ENCODE results near the gene PREX1. TPM values are rescaled to one million over a fixed set of nuclear protein-coding genes. Genes with fewer than 3 reads are reported as not detected.

Gene PREX1
- total RNA-seq, 1 donor from 2014 or later, result 68.2 TPM

- H3K36me3 Mint-ChIP-seq (ENCODE audit: low read depth), result peaks cover 9% of the 10 kb centered on the region
- no peaks in the 10 kb centered on the region for H3K27me3 Mint-ChIP-seq (ENCODE audit: insufficient read depth)
- no peaks in the 10 kb centered on the region for H3K9me3 Mint-ChIP-seq
- peaks cover 15% of the 10 kb centered on the region for H3K4me1 Mint-ChIP-seq (ENCODE audit: low read depth)
- H3K4me3 Mint-ChIP-seq, result no peak overlapping the region
- intact Hi-C loops (cut with micrococcal nuclease), result loop anchor here (5.0 kb wide), 1 partner anchor 1427 kb away; no protein-coding TSS in a partner anchor
- no peak overlapping the region for H3K27ac Mint-ChIP-seq
- DNase-seq (ENCODE audit: low spot score), result no peak
Observed at GRCh38 chr20:48623906-48624265, 203.9 kb downstream of the PREX1 start.

DNA sequence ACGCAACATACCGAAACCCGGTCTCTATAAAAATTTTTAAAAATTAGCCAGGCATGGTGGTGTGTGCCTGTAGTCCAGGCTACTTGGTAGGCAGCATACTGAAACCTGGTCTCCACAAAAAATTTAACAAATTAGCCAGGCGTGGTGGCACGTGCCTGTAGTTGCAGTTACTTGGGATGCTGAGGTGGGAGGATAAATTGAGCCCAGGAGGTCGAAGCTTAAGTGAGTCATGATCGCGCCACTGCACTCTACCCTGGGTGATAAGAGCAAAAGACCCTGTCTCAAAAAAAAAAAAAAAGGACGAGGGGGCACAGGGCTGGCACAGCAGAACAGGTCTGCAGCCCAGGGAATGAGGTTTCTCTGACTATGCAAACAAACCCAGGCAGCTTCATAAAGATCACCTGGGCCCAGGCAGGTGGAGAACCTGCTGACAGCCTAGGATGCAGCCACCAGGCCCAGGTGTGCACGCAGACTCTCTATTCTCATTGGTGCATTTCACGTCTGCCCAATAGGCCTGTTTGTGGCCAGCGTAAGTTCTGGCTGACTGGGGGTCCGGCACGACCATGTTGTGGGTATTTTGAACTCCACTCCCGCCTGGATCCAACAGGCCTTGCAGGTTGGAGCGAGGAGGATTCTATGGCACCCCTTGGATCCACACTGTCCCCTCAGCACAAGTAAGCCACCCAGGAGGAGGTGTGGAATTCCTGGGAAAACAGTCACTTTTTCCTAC is 204.5 kb downstream of the PREX1 start:
- H3K36me3 Mint-ChIP-seq (ENCODE audit: low read depth), result peaks cover 9% of the 10 kb centered on the region
- peaks cover 15% of the 10 kb centered on the region for H3K4me1 Mint-ChIP-seq (ENCODE audit: low read depth)
- no peaks in the 10 kb centered on the region for H3K9me3 Mint-ChIP-seq
- H3K4me3 Mint-ChIP-seq, result no peak overlapping the region
- no peak for DNase-seq (ENCODE audit: low spot score)
- intact Hi-C loops (cut with micrococcal nuclease), result loop anchor here (5.0 kb wide), 1 partner anchor 1426 kb away; no protein-coding TSS in a partner anchor
- no peaks in the 10 kb centered on the region for H3K27me3 Mint-ChIP-seq (ENCODE audit: insufficient read depth)
- H3K27ac Mint-ChIP-seq, result no peak overlapping the region

- Mint-ChIP-seq H3K27me3 (ENCODE audit: insufficient read depth) (no peaks in the 10 kb centered on the region), H3K4me1 (ENCODE audit: low read depth) (peaks cover 15% of the 10 kb centered on the region), H3K36me3 (ENCODE audit: low read depth) (peaks cover 6% of the 10 kb centered on the region), H3K4me3 (no peak overlapping the region), H3K9me3 (no peaks in the 10 kb centered on the region), H3K27ac (peak overlapping the region; percentile 61)
- DNase-seq (ENCODE audit: low spot score), result no peak
- intact Hi-C loops (cut with micrococcal nuclease), result loop anchor here (5.0 kb wide), 1 partner anchor 1425 kb away; no protein-coding TSS in a partner anchor
Observed at GRCh38 chr20:48622421-48622820, 205.4 kb downstream of the PREX1 start.

DNA sequence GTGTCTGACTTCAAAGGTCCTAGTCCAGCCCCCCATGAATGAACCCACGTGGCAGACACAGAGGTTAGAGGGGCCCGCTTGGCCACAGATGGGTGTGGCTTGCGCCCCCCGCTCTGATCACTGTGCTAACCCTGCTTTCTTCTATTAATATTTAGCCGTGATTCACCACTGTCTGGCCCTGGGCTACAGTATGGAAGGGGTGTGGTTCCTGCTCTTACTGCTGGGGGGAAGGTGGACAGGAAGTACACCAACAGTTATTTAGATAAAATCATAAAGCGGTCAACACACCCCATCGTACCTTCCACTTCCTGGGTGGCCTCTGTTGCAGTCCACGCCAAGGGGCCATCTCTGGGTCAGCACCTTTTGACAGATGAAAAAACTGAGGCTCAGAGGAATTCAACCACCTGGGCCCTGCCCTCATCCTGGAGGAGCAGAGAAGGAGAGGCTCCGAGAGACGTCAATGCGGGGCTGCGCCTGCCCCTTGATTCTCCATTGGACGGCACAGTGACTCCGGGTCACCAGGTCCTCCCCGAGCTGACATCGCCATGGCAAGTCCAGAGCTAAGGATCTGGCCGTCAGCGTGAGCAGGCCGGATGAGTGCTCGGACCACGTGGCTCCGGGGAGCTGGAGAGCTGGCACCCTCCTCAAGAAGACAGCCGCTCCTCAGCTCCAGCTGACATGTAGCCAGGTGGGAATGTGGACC is 206.3 kb downstream of the PREX1 start:
- Mint-ChIP-seq H3K27me3 (ENCODE audit: insufficient read depth) (no peaks in the 10 kb centered on the region), H3K4me1 (ENCODE audit: low read depth) (peaks cover 9% of the 10 kb centered on the region), H3K9me3 (no peaks in the 10 kb centered on the region), H3K4me3 (no peak overlapping the region), H3K36me3 (ENCODE audit: low read depth) (peaks cover 6% of the 10 kb centered on the region), H3K27ac (no peak overlapping the region)
- DNase-seq (ENCODE audit: low spot score), result no peak
- intact Hi-C loops (cut with micrococcal nuclease), result loop anchor here (1.0 to 5.0 kb wide), 3 partner anchors 896 to 1424 kb away; no protein-coding TSS in a partner anchor

GRCh38 chr20:48620507-48621375 is 207.1 kb downstream of the PREX1 start:
- no peaks in the 10 kb centered on the region for H3K27me3 Mint-ChIP-seq (ENCODE audit: insufficient read depth)
- peak overlapping the region; percentile 13 for H3K27ac Mint-ChIP-seq

DNA sequence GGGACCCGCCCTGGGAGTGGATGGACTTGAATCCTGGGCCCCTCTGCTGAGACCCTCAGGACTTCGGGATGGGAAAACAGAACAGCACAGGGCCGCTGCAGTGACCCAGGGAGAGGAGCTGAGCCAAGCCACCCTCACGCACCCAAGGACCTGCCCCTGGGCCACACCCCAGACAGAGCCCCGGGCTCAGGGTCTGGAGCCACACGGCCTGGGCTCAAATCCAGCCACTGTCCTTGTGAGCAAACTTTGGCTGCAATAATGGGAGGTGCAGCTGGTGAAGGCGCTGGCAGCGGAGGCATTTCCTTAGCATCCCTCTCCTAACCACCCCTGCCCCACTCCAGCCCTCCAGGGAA is 207.7 kb downstream of the PREX1 start:
- no peak for DNase-seq (ENCODE audit: low spot score)
- H3K4me3 Mint-ChIP-seq, result no peak overlapping the region
- H3K36me3 Mint-ChIP-seq (ENCODE audit: low read depth), result peaks cover 6% of the 10 kb centered on the region
- no peaks in the 10 kb centered on the region for H3K9me3 Mint-ChIP-seq
- H3K27ac Mint-ChIP-seq, result no peak overlapping the region
- H3K4me1 Mint-ChIP-seq (ENCODE audit: low read depth), result peaks cover 5% of the 10 kb centered on the region
- no peaks in the 10 kb centered on the region for H3K27me3 Mint-ChIP-seq (ENCODE audit: insufficient read depth)
- intact Hi-C loops (cut with micrococcal nuclease), result loop anchor here (1.0 to 5.0 kb wide), 2 partner anchors 957 to 1423 kb away; no protein-coding TSS in a partner anchor

More at GRCh38 chr20:48620507-48621375, 207.1 kb downstream of the PREX1 start:
- peaks cover 5% of the 10 kb centered on the region for H3K4me1 Mint-ChIP-seq (ENCODE audit: low read depth)
- no peaks in the 10 kb centered on the region for H3K9me3 Mint-ChIP-seq
- H3K4me3 Mint-ChIP-seq, result peak overlapping the region; percentile 30
- DNase-seq (ENCODE audit: low spot score), result peak; percentile 56
- peaks cover 6% of the 10 kb centered on the region for H3K36me3 Mint-ChIP-seq (ENCODE audit: low read depth)
- intact Hi-C loops (cut with micrococcal nuclease), result loop anchor here (1.0 to 5.0 kb wide), 4 partner anchors 895 to 1423 kb away; no protein-coding TSS in a partner anchor

DNA sequence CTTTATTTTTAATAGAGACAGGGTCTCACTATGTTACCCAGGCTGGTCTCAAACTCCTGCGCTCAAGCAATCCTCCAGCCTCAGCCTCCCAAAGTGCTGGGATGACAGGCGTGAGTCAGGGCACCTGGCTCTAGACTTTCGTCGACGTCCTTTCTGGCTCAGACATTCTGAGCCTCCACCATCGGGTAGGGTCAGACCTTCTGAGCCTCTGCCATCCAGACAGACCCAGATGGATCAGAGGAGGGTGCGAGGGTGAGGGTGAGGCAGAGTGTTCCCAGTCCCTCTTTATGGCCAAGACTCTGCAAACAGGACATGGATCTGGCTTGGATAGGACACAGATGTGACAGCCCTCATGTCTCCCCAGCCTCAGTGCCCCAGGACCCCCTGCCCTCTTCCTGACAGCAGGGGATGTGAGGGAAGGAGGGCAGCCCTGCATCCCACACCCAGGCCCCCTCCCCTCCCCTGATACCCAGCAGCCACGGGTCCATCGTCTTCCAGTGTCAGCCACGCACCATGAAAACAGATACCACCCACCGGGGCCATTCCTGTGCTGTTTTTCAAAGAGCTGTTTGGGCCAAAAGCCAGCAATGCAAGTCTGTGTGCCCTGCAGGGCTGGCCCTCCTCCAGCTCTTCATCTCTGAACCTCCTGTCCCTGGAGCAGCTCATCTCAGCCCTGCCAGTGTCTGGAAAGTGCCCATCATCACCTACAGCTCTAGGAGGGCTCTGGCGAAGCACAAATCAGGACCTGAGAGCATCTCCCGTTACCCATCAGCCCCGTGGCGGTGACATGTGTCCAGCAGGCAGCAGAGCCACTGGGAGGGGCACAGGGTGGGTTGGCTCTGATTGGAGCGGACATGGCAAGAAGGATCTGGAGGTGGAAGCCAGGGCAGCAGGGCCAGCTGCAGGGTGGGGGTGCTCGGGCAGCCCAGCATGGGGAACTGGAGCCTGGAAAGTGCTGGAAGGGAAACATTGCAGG is 208.4 kb downstream of the PREX1 start:
- intact Hi-C loops (cut with micrococcal nuclease), result loop anchor here (1.0 to 5.0 kb wide), 2 partner anchors 956 to 1422 kb away; no protein-coding TSS in a partner anchor
- no peak overlapping the region for H3K27ac Mint-ChIP-seq
- H3K9me3 Mint-ChIP-seq, result no peaks in the 10 kb centered on the region

GRCh38 chr20:48618631-48619030 is 209.2 kb downstream of the PREX1 start:
- no peak for DNase-seq (ENCODE audit: low spot score)
- intact Hi-C loops (cut with micrococcal nuclease), result no loop called here
- no peaks in the 10 kb centered on the region for H3K27me3 Mint-ChIP-seq (ENCODE audit: insufficient read depth)

More for the DNA sequence above, 208.4 kb downstream of the PREX1 start:
- no peak for DNase-seq (ENCODE audit: low spot score)
- H3K4me1 Mint-ChIP-seq (ENCODE audit: low read depth), result peaks cover 5% of the 10 kb centered on the region
- H3K4me3 Mint-ChIP-seq, result no peak overlapping the region
- H3K27me3 Mint-ChIP-seq (ENCODE audit: insufficient read depth), result no peaks in the 10 kb centered on the region
- peaks cover 6% of the 10 kb centered on the region for H3K36me3 Mint-ChIP-seq (ENCODE audit: low read depth)

DNA sequence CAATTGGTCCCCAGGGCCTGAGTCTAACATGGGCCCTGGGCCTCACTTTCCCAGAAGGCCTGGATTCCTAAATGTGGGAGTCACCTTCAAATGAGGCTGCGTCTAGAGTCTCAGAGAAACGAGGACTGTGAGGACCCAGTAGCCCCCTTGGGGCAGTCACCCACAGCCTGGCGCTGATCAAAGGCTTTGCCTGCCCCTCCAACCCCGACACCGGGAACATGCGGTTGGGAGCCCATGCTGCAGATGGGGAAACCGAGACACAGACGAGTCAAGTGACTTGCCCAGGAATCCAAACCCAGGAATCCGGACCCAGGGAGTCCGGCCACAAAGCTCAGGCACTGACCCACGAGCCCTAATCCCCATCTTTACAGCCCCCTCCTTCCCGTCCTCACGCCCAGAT is 209.7 kb downstream of the PREX1 start:
- no peak for DNase-seq (ENCODE audit: low spot score)
- Mint-ChIP-seq H3K4me3 (no peak overlapping the region), H3K9me3 (no peaks in the 10 kb centered on the region), H3K4me1 (ENCODE audit: low read depth) (peaks cover 5% of the 10 kb centered on the region), H3K27ac (no peak overlapping the region), H3K36me3 (ENCODE audit: low read depth) (peaks cover 4% of the 10 kb centered on the region), H3K27me3 (ENCODE audit: insufficient read depth) (no peaks in the 10 kb centered on the region)
- intact Hi-C loops (cut with micrococcal nuclease), result no loop called here

More at GRCh38 chr20:48618631-48619030, 209.2 kb downstream of the PREX1 start:
- Mint-ChIP-seq H3K27ac (no peak overlapping the region), H3K4me1 (ENCODE audit: low read depth) (peaks cover 5% of the 10 kb centered on the region), H3K4me3 (no peak overlapping the region), H3K36me3 (ENCODE audit: low read depth) (peaks cover 6% of the 10 kb centered on the region), H3K9me3 (no peaks in the 10 kb centered on the region)

GRCh38 chr20:48617481-48617880 is 210.3 kb downstream of the PREX1 start:
- Mint-ChIP-seq H3K9me3 (no peaks in the 10 kb centered on the region), H3K36me3 (ENCODE audit: low read depth) (no peaks in the 10 kb centered on the region), H3K27me3 (ENCODE audit: insufficient read depth) (peaks cover 2% of the 10 kb centered on the region), H3K4me3 (no peak overlapping the region), H3K4me1 (ENCODE audit: low read depth) (peaks cover 5% of the 10 kb centered on the region), H3K27ac (no peak overlapping the region)
- DNase-seq (ENCODE audit: low spot score), result no peak
- intact Hi-C loops (cut with micrococcal nuclease), result no loop called here

DNA sequence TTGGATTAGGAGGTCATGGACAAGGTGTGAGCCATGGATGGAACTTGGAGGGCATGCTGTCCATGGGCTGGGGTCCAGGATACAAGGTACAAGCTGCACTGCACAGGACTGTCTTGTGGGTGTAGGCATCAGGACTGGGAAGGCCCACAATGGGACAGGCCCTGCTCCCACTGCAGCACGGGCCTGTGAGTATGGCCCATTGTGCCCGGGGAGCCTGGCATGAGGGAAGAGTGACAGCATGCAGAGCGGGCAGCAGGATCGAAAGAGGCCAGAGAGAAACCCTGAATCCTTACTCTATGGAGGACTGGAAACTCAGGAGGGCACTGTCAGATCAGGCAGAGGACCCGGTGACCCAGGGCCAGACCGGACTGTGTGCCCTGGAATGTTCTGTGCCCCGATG is 211.3 kb downstream of the PREX1 start:
- Mint-ChIP-seq H3K4me3 (no peak overlapping the region), H3K36me3 (ENCODE audit: low read depth) (no peaks in the 10 kb centered on the region), H3K4me1 (ENCODE audit: low read depth) (peaks cover 5% of the 10 kb centered on the region), H3K27ac (no peak overlapping the region), H3K9me3 (no peaks in the 10 kb centered on the region), H3K27me3 (ENCODE audit: insufficient read depth) (peaks cover 3% of the 10 kb centered on the region)
- DNase-seq (ENCODE audit: low spot score), result no peak
- intact Hi-C loops (cut with micrococcal nuclease), result no loop called here

DNA sequence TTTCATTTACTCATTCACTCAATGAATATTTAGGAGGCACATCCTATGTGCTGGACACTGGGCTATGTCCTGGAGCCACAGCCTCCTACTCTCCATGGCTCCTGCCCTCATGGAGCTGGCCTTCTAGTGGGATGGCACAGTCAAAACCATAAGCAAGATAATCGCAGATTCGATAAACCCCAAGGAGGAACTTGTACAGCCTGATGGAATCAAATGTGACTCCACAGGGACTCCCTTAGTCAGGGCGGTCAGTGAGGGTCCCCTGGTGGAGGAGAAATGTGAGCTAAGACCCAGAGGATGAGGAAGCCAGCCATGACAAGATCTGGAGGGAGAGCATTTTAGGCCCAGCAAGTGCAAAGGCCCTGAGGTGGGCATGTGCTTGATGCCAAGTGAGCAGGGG is 211.9 kb downstream of the PREX1 start:
- Mint-ChIP-seq H3K36me3 (ENCODE audit: low read depth) (no peaks in the 10 kb centered on the region), H3K4me1 (ENCODE audit: low read depth) (peaks cover 6% of the 10 kb centered on the region), H3K4me3 (no peak overlapping the region), H3K9me3 (no peaks in the 10 kb centered on the region), H3K27me3 (ENCODE audit: insufficient read depth) (peaks cover 5% of the 10 kb centered on the region), H3K27ac (no peak overlapping the region)
- DNase-seq (ENCODE audit: low spot score), result no peak
- intact Hi-C loops (cut with micrococcal nuclease), result no loop called here
